Lower leg skin (tissue), 3 donors: ENCODE data around the gene SVBP.

Source experiments
- CTCF ChIP-seq, 3 donors: fragments of 450-650 bp; IDR thresholded peaks; one replicate each; pipeline ENCODE4 v1.5.1; 2016; ENCODE audit warnings: antibody characterized with exemption in 3 of 3, mild to moderate bottlenecking in 3 of 3, moderate library complexity in 2 of 3
- POLR2A ChIP-seq, 2 donors: fragments of 450-650 bp; IDR thresholded peaks; one replicate each; pipeline ENCODE4 v1.6.1; 2016 to 2017; ENCODE audit warnings: antibody characterized with exemption in 2 of 2, mild to moderate bottlenecking in 1 of 2, moderate library complexity in 1 of 2

DNA sequence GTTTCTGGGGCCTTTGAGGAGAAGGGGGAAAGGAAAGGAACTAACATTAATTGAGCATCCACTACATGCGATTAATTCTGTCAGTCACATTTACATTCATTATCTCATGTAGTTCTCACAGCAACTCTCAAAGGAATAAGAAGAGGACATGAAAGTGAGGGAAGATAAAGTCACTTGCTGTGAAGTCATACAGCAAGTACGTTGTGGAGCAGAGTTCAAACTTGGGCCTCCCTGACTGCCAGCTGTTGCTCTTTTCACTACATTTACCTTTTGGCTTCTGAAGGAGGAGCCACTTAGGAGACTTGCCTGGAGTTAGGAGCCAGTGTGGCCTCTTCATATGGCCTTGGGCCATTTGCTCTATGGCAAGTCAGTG, 35.4 kb upstream of the SVBP start:
- TF ChIP-seq CTCF (IDR thresholded peaks at IDR 0.05), result no peak
- no peak for TF ChIP-seq POLR2A (IDR thresholded peaks at IDR 0.05)
